Glutamatergic neuron (in vitro differentiated cells): ENCODE measurements around the gene IFITM10. TPM values are rescaled to one million over a fixed set of nuclear protein-coding genes. Genes with fewer than 3 reads are reported as not detected.
A peak's percentile ranks its signal among the peaks of the same experiment; 100 is the strongest.

ENCODE experiments used
- DNase-seq: peaks from one replicate; pipeline ENCODE4 v3.0.0; 2022
- H3K27ac Mint-ChIP-seq: one replicate; pipeline ENCODE4 v1.8.0; 2020; ENCODE audit warnings: mild to moderate bottlenecking, mixed read lengths, inconsistent platforms; ENCODE audit not compliant: unreplicated experiment
- H3K27me3 Mint-ChIP-seq: one replicate; pipeline ENCODE4 v1.8.0; 2020; ENCODE audit warnings: mild to moderate bottlenecking, moderate library complexity, mixed read lengths, inconsistent platforms; ENCODE audit not compliant: unreplicated experiment
- H3K36me3 Mint-ChIP-seq: one replicate; pipeline ENCODE4 v1.8.0; 2020; ENCODE audit warnings: mild to moderate bottlenecking, mixed read lengths, inconsistent platforms; ENCODE audit not compliant: unreplicated experiment
- H3K4me1 Mint-ChIP-seq: one replicate; pipeline ENCODE4 v1.8.0; 2020; ENCODE audit warnings: mild to moderate bottlenecking, low read depth, mixed read lengths, inconsistent platforms; ENCODE audit not compliant: unreplicated experiment
- H3K4me3 Mint-ChIP-seq: one replicate; pipeline ENCODE4 v1.8.0; 2020; ENCODE audit warnings: mild to moderate bottlenecking, mixed read lengths, inconsistent platforms; ENCODE audit not compliant: unreplicated experiment
- H3K9me3 Mint-ChIP-seq: one replicate; pipeline ENCODE4 v1.8.0; 2020; ENCODE audit warnings: mild to moderate bottlenecking, moderate library complexity, mixed read lengths, inconsistent platforms; ENCODE audit not compliant: unreplicated experiment
- CTCF ChIP-seq: fragments of 200-600 bp; sonication (generic); IDR thresholded peaks from one replicate; pipeline ENCODE4 v1.5.0; 2021; ENCODE audit not compliant: partially characterized antibody, unreplicated experiment
- total RNA-seq: library from RNA; stranded (reverse); fragmentation: NEBNext Ultra II Directional; extraction: Animal tissue kit (Norgen Biotek cat#: 25700); gene quantifications from one replicate; pipeline ENCODE4 v1.2.1, GENCODE V29; 2021; ENCODE audit not compliant: unreplicated experiment

Gene IFITM10
- total RNA-seq, 1 donor from 2014 or later, result 5.4 TPM

- no peak overlapping the region for H3K27ac Mint-ChIP-seq
- H3K36me3 Mint-ChIP-seq, result peaks cover 10% of the 10 kb centered on the region
- H3K4me1 Mint-ChIP-seq, result peaks cover 2% of the 10 kb centered on the region
- H3K27me3 Mint-ChIP-seq, result peaks cover 14% of the 10 kb centered on the region
- TF ChIP-seq CTCF, result no peak
- H3K9me3 Mint-ChIP-seq, result peaks cover 12% of the 10 kb centered on the region
- no peak overlapping the region for H3K4me3 Mint-ChIP-seq
- DNase-seq, result no peak
Measured at GRCh38 chr11:1773131-1773993, 23.0 kb upstream of the IFITM10 start.

DNA sequence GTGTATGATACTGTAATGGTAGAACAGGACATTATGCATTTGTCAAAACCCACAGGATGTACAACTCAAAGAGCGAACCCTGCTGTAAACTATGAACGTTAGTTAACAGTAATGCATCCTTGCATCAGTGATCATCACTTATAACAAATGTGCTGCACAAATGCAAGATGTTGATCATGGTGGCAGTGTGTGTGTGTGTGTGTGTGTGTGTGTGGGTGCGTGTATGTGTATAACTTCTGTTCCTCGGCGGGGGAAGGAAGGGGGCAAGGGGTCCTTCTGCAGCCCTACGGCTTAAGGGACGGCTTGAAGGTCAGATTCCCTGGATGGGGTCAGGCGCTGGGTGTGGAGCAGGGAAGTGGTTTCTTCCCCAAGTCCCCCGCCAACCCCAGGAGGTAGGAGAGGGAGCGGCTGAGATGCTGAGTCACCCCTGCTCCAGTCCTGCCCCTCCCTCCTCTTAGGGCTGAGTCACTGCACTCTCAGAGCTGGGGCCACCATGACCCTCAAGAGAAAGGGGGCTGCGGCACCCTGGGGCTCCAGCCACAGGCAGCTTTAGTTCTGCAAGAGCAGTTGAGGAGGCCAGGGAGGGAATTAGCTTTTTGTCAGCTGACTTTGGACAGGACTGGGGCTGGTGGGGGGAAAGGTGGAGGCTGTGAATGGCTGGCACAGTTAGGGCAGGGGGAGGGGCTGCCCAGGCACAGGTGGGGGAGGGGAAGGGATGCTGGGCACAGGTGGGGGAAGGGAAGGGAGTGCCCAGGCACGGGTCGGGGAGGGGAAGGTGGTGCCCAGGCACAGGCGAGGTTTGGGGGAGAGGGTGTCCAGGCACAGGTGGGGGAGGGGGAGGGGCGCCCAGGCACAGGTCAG, 22.1 kb upstream of the IFITM10 start:
- TF ChIP-seq CTCF, result no peak
- DNase-seq, result peak; percentile 20
- Mint-ChIP-seq H3K4me1 (peaks cover 2% of the 10 kb centered on the region), H3K36me3 (peaks cover 10% of the 10 kb centered on the region), H3K27me3 (peaks cover 14% of the 10 kb centered on the region), H3K9me3 (peaks cover 12% of the 10 kb centered on the region), H3K27ac (no peak overlapping the region), H3K4me3 (no peak overlapping the region)

- Mint-ChIP-seq H3K4me1 (peaks cover 2% of the 10 kb centered on the region), H3K27ac (no peak overlapping the region), H3K27me3 (peaks cover 12% of the 10 kb centered on the region), H3K9me3 (peaks cover 10% of the 10 kb centered on the region), H3K36me3 (peaks cover 10% of the 10 kb centered on the region), H3K4me3 (no peak overlapping the region)
- TF ChIP-seq CTCF, result no peak
- DNase-seq, result no peak
Measured at GRCh38 chr11:1771700-1772099, 21.3 kb upstream of the IFITM10 start.

DNA sequence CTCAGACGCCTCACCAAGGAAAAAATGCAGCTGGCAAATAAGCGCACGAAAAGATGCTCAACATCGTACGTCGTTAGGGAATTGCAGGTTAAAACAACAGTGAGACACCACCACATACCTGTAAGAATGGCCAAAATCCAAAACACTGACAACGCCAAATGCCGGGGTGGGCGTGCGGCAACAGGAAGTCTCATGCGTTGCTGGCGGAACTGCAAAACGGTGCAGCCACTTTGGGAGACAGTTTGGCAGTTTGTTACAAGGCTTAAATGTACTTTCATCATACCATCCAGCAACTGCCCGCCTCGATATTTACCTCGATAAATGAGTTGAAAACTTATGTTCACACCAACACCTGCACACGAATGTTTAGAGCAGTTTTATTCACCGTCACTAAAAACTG, 20.9 kb upstream of the IFITM10 start:
- H3K4me3 Mint-ChIP-seq, result no peak overlapping the region
- no peak for TF ChIP-seq CTCF
- no peak for DNase-seq
- peaks cover 2% of the 10 kb centered on the region for H3K4me1 Mint-ChIP-seq
- H3K27ac Mint-ChIP-seq, result no peak overlapping the region
- peaks cover 10% of the 10 kb centered on the region for H3K36me3 Mint-ChIP-seq
- peaks cover 10% of the 10 kb centered on the region for H3K9me3 Mint-ChIP-seq
- H3K27me3 Mint-ChIP-seq, result peaks cover 11% of the 10 kb centered on the region
